Measurements from ENCODE around the gene PTGS1. TPM values are rescaled to one million over a fixed set of nuclear protein-coding genes. Genes with fewer than 3 reads are reported as not detected.
"Not testable (repeated sequence)": the region's sequence is repeated elsewhere in the genome, so short reads cannot be mapped to it uniquely, and the experiment has no call there.

Gene PTGS1
- total RNA-seq, 1 donor from 2014 or later: 9.6 TPM

GRCh38 chr9:122394265-122395125, 23.7 kb downstream of the PTGS1 start:
- peak; percentile 83 for DNase-seq (ENCODE audit: low read depth)

DNA sequence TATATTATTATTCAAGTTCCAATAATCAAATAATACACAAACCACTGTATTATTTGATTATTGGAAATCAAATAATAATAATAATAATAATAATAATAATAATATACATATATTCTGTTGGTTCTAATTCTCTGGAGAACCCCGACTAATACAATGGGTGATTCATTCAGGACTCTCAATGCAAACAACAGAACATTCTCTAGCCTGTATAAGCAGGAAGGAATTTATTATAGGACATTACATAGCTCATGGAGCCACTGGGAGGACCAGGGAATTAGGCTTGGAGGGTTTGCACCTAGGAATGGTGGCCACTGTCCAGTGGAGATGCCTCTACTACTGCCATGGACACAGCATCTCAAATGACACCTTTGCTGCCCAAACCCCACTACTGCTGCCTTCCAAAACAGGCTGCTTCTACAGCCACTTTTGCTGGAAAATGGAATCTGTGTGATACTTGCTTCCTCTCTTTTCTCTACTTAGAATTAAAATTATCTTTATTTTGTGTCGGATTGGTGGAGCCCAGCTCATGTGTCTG, 25.9 kb downstream of the PTGS1 start:
- DNase-seq (ENCODE audit: low read depth): no peak

DNA sequence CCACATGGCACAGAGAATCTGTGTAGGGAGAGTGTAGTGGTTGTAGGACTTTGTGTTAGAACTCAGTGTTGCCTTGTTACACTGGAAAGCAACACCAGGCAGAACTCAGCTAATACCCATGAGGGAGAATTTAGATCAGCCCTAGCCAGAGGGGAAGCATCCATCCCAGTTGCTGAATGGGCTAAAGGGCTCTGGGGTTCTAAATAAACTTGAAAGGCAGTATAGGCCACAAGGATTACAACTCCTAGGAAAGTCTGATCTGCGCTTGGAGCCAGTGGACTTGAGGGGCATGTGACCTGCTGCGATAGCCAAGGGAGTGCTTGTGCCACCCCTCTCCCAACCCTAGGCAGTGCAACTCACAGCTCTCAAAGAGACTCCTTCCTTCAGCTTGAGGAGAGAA, 26.9 kb downstream of the PTGS1 start:
- DNase-seq (ENCODE audit: low read depth): no peak

DNA sequence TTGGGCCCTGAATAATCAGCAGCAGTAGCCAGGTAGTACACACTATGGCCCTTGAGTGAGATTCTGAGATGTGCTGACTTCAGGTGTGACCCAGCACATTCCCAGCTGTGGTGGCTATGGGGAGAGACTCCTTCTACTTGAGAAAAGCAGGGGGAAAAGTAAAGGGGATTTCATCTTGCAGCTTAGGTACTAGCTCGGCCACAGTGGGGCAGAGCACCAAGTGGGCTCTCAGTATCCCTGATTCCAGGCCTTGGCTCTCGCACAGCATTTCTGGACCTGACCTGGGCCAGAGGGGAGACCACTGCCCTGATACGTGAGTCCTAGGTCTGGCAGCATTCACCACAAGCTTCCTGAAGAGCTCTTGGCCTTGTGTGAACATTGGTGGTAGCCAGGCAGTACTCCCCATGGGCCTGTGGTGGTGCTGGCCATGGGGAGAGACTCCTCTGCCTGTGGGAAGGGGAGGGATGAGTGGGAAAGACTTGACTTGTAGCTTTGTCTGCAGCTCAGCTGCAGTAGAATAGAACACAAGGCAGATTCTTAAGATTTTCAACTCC, 27.6 kb downstream of the PTGS1 start:
- DNase-seq (ENCODE audit: low read depth): no peak

DNA sequence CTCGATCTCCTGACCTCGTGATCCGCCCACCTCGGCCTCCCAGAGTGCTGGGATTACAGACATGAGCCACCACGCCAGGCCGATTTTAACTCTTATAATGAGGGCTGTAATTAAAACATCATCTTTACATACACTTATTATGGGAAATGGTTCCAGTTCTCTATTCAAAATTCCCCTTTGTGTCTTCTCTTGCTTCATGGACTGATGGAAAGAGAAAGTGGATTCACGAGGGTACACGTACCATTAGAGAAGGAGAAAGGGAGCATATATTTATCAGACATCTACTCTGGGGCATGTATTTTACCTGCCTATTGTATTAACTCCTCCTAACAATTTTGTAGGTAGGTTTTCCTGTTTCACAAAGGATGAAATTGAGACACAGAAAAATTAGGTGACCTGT, 31.1 kb downstream of the PTGS1 start:
- DNase-seq (ENCODE audit: low read depth): no peak

GRCh38 chr9:122402403-122402871, 31.6 kb downstream of the PTGS1 start:
- peak; percentile 83 for DNase-seq (ENCODE audit: low read depth)

- no peak for DNase-seq (ENCODE audit: low read depth)
Observed at GRCh38 chr9:122402874-122403273, 32.0 kb downstream of the PTGS1 start.

DNA sequence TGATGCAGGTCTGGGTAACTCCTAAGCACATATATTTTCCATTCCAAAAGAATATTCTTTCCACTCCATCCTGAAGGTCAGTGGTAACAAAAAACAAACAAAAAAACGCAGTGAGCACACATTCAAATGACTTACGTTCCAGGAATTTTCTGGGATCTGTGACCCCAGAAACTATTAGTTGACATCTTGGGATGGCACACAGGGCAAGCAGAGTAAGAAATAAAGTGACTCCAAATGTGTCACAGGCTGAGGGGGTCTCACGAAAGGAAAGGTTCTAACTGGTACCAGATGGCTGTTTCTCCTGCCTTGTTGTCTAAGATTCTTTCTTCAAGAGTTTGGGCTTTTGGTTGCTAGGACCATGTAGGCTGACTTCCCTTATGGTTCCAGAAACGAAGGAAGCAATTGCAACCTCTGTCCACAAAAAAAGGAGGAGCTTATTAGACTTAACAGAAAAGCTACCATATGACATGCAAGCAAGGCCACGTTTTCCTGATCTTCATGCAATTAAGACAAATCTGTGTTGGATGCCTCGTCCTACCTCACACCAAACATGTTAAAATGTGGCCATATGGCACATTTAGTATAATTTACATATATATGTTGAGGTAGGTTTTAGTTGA, 32.7 kb downstream of the PTGS1 start:
- no peak for DNase-seq (ENCODE audit: low read depth)

DNA sequence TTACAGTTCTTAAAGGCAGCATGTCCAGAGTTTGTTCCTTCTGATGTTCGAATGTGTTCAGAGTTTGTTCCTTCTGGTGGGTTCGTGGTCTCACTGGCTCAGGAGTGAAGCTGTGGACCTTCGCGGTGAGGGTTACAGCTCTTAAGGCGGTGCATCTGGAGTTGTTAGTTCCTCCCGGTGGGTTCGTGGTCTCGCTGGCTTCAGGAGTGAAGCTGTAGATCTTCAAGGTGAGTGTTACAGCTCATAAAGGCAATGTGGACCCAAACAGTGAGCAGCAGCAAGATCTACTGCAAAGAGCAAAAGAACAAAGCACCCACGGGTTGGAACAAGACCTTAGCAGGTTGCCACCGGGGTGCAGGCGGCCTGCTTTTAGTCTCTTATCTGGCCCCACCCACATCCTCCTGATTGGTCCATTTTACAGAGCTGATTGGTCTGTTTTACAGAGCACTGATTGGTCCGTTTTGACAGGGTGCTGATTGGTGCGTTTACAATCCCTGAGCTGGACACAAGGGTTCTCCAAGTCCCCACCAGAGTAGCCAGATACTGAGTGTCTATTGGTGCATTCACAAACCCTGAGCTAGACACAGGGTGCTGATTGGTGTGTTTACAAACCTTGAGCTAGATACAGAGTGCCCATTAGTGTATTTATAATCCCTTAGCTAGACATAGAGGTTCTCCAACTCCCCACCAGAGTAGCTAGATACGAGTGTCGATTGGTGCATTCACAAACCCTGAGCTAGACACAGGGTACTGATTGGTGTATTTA, 34.7 kb downstream of the PTGS1 start:
- DNase-seq (ENCODE audit: low read depth): not testable (repeated sequence)

GRCh38 chr9:122406070-122406890, 35.5 kb downstream of the PTGS1 start:
- no peak for DNase-seq (ENCODE audit: low read depth)

DNA sequence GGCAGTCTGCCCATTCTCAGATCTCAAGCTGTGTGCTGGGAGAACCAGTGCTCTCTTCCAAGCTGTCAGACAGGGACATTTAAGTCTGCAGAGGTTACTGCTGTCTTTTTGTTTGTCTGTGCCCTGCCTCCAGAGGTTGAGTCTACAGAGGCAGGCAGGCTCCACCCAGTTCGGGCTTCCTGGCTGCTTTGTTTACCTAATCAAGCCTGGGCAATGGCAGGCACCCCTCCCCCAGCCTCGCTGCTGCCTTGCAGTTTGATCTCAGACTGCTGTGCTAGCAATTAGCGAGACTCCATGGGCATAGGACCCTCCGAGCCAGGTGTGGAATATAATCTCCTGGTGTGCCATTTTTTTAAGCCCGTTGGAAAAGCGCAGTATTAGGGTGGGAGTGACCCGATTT, 43.3 kb downstream of the PTGS1 start:
- DNase-seq (ENCODE audit: low read depth): not testable (repeated sequence)

DNA sequence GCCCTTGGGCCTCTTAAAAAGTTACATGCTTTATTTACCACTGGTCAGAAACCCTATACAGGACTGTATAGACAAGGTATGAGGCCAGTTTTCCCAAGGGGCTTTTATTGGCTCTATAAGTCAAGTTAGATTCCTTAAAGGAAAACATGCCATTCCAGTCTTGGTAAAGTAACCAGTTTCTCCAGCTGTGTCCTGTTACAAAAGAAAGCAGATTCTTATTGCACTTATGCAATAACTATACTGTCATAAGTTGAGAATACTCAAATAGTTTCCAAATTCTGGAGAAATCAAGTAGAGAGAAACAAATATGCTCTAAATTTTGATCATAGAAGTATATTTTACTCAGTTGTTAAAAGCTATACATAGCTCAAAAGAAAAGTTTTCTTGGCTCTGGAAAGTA, 47.2 kb downstream of the PTGS1 start:
- DNase-seq (ENCODE audit: low read depth): no peak

GRCh38 chr9:122420315-122420714, 49.5 kb downstream of the PTGS1 start:
- no peak for DNase-seq (ENCODE audit: low read depth)

GRCh38 chr9:122425087-122425486, 54.3 kb downstream of the PTGS1 start:
- DNase-seq (ENCODE audit: low read depth): no peak

- no peak for DNase-seq (ENCODE audit: low read depth)
Observed at GRCh38 chr9:122426723-122427122, 55.9 kb downstream of the PTGS1 start.

GRCh38 chr9:122442568-122442967, 71.7 kb downstream of the PTGS1 start:
- DNase-seq (ENCODE audit: low read depth): no peak

- DNase-seq (ENCODE audit: low read depth): peak; percentile 9
Observed at GRCh38 chr9:122444041-122444733, 73.4 kb downstream of the PTGS1 start.

Measured in myocyte (in vitro differentiated cells).